Natural killer cell (primary cell): ENCODE measurements around the gene DLG3. TPM values are rescaled to one million over a fixed set of nuclear protein-coding genes. Genes with fewer than 3 reads are reported as not detected.

Experiments
- ATAC-seq, 3 donors: fragments of 150-1000 bp in 2 of 3; fragments of 200-7000 bp in 1 of 3; cut with Tn5 transposase; 1 replicate in 1 of 3; 2 replicates in 2 of 3; pipeline ENCODE4 v1.10.0; 2021; ENCODE audit warnings: mild to moderate bottlenecking in 2 of 3, moderate library complexity in 2 of 3
- DNase-seq, 2 donors: peaks; one replicate each; pipeline versions ENCODE4 v3.0.0 to v3.0.0-alpha.2; 2013 to 2021; ENCODE audit warnings: mixed read lengths in 1 of 2
- H3K27ac ChIP-seq: one replicate; pipeline ENCODE4 v1.5.1; 2013; ENCODE audit warnings: mild to moderate bottlenecking, low read length
- H3K27me3 ChIP-seq: one replicate; pipeline ENCODE4 v1.6.1; 2013; ENCODE audit warnings: low read length; ENCODE audit not compliant: control insufficient read depth, insufficient read depth
- H3K36me3 ChIP-seq: one replicate; pipeline ENCODE4 v1.6.1; 2013; ENCODE audit warnings: low read length; ENCODE audit not compliant: control insufficient read depth, insufficient read depth
- H3K4me1 ChIP-seq: one replicate; pipeline ENCODE4 v1.6.1; 2013; ENCODE audit warnings: low read length; ENCODE audit not compliant: control insufficient read depth, insufficient read depth
- H3K4me3 ChIP-seq: one replicate; pipeline ENCODE4 v1.5.1; 2013; ENCODE audit warnings: low read length
- H3K9me3 ChIP-seq: one replicate; pipeline ENCODE4 v1.6.1; 2013; ENCODE audit warnings: low read length; ENCODE audit not compliant: control insufficient read depth, insufficient read depth
- H3K27ac Mint-ChIP-seq, 2 donors: one replicate each; pipeline ENCODE4 v1.8.0; 2022; ENCODE audit warnings: mild to moderate bottlenecking in 2 of 2, mixed read lengths in 2 of 2, moderate library complexity in 1 of 2
- H3K27me3 Mint-ChIP-seq, 2 donors: one replicate each; pipeline ENCODE4 v1.8.0; 2022; ENCODE audit warnings: low read depth in 2 of 2, mixed read lengths in 2 of 2
- H3K36me3 Mint-ChIP-seq: one replicate; pipeline ENCODE4 v1.8.0; 2022; ENCODE audit warnings: mixed read lengths
- H3K4me1 Mint-ChIP-seq, 2 donors: one replicate each; pipeline ENCODE4 v1.8.0; 2022; ENCODE audit warnings: mixed read lengths in 2 of 2
- H3K4me3 Mint-ChIP-seq: one replicate; pipeline ENCODE4 v1.8.0; 2022; ENCODE audit warnings: mild to moderate bottlenecking, moderate library complexity, mixed read lengths
- H3K9me3 Mint-ChIP-seq, 2 donors: one replicate each; pipeline ENCODE4 v1.8.0; 2022; ENCODE audit warnings: mixed read lengths in 2 of 2
- WGBS: methylation state at CpG from one replicate; pipeline ENCODE4 v1.1.7; 2013; ENCODE audit warnings: missing lambda C conversion rate; ENCODE audit not compliant: insufficient coverage; 5-methylcytosine and 5-hydroxymethylcytosine counted together
- intact Hi-C: fragments of 100-400 bp; cut with micrococcal nuclease; formaldehyde crosslinking; loops from one replicate; pipeline ENCODE4 v1.14.2; 2022
- total RNA-seq, 4 donors: library from RNA; stranded (reverse); fragments of 120-200 nt in 1 of 4; gene quantifications; one replicate each; pipeline versions ENCODE4 v1.2.3 to v1.2.4, GENCODE V29; 2013 to 2022
- TF ChIP-seq, protein P1 (sequence below): fragments of 200-600 bp; IDR thresholded peaks from one replicate; pipeline ENCODE4 v1.8.0; 2022; ENCODE audit warnings: antibody characterized with exemption

Gene DLG3
- total RNA-seq, 3 donors from 2014 or later (not counting 1 experiment from before 2014, with no cell fraction given): 13.6 to 17.6 (median 15.9) TPM

DNA sequence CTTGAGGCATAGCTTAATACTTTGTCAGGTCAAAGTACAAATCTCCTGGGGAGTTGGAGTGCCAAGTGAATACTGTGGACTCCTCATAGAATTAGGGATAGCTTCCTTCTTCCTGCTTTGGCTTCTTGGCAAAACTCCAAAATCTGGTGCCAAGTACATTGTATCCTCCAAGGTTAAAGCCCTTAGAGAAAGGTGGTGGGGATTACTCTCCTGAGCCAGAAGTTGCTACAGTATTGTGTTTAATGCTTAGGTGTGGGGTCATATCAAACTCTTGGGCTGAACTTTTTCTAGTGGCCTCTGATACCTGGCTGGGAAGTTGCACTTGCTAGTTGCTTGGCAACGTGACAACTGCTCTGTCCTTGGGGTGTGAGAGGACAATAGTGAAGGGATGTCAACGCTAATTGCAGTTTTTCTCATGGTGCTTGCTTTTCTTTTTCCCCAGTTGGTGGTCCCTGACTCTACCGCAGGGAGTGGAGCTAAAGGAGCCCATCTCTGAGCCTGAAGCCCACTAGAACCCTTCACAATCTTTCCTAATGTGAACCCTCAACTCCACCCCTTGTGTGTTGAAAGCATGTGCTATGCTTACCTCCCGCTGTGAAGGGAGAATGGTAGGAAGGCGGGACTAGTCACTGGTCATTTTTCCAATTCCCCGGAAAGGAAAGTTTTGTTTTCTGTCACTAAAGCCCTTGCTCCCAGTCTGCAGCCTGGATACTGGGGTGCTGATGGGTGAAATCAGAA is 35.5 kb downstream of the DLG3 start:
- Histone ChIP-seq H3K27ac (no peak overlapping the region), H3K9me3 (no peaks in the 10 kb centered on the region), H3K4me1 (no peaks in the 10 kb centered on the region), H3K4me3 (no peak overlapping the region), H3K36me3 (peaks cover 7% of the 10 kb centered on the region), H3K27me3 (no peaks in the 10 kb centered on the region)
- TF ChIP-seq, protein P1, sequence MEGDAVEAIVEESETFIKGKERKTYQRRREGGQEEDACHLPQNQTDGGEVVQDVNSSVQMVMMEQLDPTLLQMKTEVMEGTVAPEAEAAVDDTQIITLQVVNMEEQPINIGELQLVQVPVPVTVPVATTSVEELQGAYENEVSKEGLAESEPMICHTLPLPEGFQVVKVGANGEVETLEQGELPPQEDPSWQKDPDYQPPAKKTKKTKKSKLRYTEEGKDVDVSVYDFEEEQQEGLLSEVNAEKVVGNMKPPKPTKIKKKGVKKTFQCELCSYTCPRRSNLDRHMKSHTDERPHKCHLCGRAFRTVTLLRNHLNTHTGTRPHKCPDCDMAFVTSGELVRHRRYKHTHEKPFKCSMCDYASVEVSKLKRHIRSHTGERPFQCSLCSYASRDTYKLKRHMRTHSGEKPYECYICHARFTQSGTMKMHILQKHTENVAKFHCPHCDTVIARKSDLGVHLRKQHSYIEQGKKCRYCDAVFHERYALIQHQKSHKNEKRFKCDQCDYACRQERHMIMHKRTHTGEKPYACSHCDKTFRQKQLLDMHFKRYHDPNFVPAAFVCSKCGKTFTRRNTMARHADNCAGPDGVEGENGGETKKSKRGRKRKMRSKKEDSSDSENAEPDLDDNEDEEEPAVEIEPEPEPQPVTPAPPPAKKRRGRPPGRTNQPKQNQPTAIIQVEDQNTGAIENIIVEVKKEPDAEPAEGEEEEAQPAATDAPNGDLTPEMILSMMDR: no peak
- H3K36me3 Mint-ChIP-seq: no peaks in the 10 kb centered on the region
- no peaks in the 10 kb centered on the region for H3K27me3 Mint-ChIP-seq
- intact Hi-C loops: no loop called here
- 78% methylated on average over 5 of the region's 6 CpGs for whole genome bisulfite sequencing
- H3K4me3 Mint-ChIP-seq: no peak overlapping the region
- peaks cover 0 to 5% of the 10 kb centered on the region in 2 donors for H3K4me1 Mint-ChIP-seq
- DNase-seq (no peak), ATAC-seq (no peak)
- H3K9me3 Mint-ChIP-seq: no peaks in the 10 kb centered on the region
- H3K27ac Mint-ChIP-seq: no peak overlapping the region

DNA sequence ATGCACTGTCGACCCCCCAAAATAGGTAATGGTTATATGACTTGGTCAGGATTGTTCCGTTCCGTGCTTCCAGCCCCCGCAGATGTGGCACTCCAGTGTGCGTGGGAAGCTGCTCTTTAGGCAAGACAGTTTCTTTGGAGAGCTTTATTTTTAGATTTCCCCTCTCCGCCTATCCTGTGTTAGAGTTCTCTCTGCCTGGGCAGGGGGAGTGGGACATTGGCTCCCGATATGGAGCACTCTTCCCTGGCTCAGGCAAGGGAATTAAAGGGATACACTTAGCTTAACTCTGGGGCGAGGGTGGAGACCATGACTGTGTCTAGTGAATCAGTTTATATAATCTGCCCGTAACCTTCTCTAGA is 36.0 kb downstream of the DLG3 start:
- ATAC-seq (no peak), DNase-seq (no peak)
- Mint-ChIP-seq H3K9me3 (no peaks in the 10 kb centered on the region), H3K36me3 (no peaks in the 10 kb centered on the region), H3K4me3 (no peak overlapping the region), H3K27ac (no peak overlapping the region), H3K4me1 (peaks cover 0 to 5% of the 10 kb centered on the region in 2 donors), H3K27me3 (no peaks in the 10 kb centered on the region)
- WGBS: 91% methylated on average over 7 of the region's 9 CpGs
- Histone ChIP-seq H3K36me3 (peaks cover 7% of the 10 kb centered on the region), H3K27me3 (no peaks in the 10 kb centered on the region), H3K27ac (no peak overlapping the region), H3K9me3 (no peaks in the 10 kb centered on the region), H3K4me1 (no peaks in the 10 kb centered on the region), H3K4me3 (no peak overlapping the region)
- TF ChIP-seq, protein P1: no peak
- intact Hi-C loops: no loop called here

DNA sequence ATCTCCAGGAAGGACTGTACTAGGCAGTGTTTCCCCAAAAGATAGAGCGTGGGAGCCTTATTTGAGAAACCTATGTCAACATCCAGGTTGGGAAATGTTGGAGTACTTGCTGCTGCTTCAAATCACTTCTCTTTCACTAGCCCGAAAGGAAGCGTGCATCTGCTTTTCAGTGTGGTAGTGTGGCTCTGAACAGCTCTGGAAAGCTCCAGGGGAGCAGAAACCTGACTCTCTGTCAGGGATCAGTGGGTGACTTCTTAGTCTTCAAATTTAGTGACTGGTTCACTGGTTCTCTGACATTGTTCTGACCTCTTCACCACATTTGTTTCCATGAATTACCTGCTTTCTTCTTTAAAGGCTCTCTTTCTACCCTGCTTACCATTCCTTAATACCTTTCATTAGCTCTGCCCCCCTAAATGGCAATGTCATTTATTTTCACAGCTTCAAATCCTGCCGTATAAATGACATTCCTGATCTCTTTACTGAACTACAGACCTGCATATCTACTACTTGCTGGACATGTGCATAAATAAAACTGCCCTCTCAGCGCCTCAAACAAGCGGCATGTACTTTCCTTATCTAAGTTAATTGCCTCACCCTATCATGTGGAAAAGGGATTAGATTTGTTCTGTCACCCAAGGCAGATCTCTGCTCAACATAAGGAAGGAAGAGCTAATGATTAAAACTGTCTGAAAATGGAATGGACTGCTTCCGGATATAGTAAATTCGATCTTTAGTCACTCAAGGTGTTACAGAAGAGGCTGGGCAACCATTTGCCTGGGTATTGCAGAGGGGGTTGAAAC is 37.0 kb downstream of the DLG3 start:
- ATAC-seq: no peak
- no peak overlapping the region for H3K27ac ChIP-seq
- 92% methylated on average over 5 of the region's 8 CpGs for WGBS
- no peak overlapping the region for H3K4me3 ChIP-seq
- H3K36me3 ChIP-seq: peaks cover 7% of the 10 kb centered on the region
- Mint-ChIP-seq H3K9me3 (no peaks in the 10 kb centered on the region), H3K4me1 (peaks cover 0 to 5% of the 10 kb centered on the region in 2 donors), H3K27me3 (no peaks in the 10 kb centered on the region), H3K27ac (no peak overlapping the region), H3K36me3 (no peaks in the 10 kb centered on the region), H3K4me3 (no peak overlapping the region)
- no peaks in the 10 kb centered on the region for H3K4me1 ChIP-seq
- no peaks in the 10 kb centered on the region for H3K9me3 ChIP-seq
- TF ChIP-seq, protein P1: no peak
- DNase-seq: no peak
- intact Hi-C loops: no loop called here
- H3K27me3 ChIP-seq: no peaks in the 10 kb centered on the region
